GM12878 (cell line): ENCODE data around the gene MARVELD2. TPM values are rescaled to one million over a fixed set of nuclear protein-coding genes. Genes with fewer than 3 reads are reported as not detected.

Experiments used
- ATAC-seq: fragments of 200-7000 bp; cut with Tn5 transposase; 3 replicates; pipeline ENCODE4 v1.9.1; 2020; ENCODE audit warnings: mild to moderate bottlenecking, moderate library complexity
- BruUV-seq: library from RNA; stranded (reverse); fragments of 400-500 nt; replicated peaks from 2 replicates; lab custom pipeline; 2021; lab: Mats Ljungman, UMichigan
- CTCF ChIA-PET: fragments of 300-600 bp; sonication (Branson Sonifier 250); formaldehyde crosslinking; extraction: SDS; loops from one replicate; lab custom pipeline; 2021; ENCODE audit warnings: inconsistent platforms; lab: Yijun Ruan, JAX
- POLR2A ChIA-PET: fragments of 350-600 bp; formaldehyde crosslinking; extraction: SDS; loops from one replicate; lab custom pipeline; 2021; ENCODE audit warnings: inconsistent platforms; lab: Charles Lee
- RAD21 ChIA-PET: fragments of 300-600 bp; sonication (Branson Sonifier 250); formaldehyde crosslinking; loops from one replicate; lab custom pipeline; 2023; ENCODE audit warnings: antibody characterized with exemption; ENCODE audit not compliant: unreplicated experiment; lab: Charles Lee
- SMC1A ChIA-PET: fragments of 300-600 bp; sonication (Branson Sonifier 250); formaldehyde crosslinking; loops from one replicate; lab custom pipeline; 2023; ENCODE audit not compliant: unreplicated experiment, uncharacterized antibody; lab: Charles Lee
- DNase-seq: peaks from one replicate; pipeline ENCODE4 v3.0.0-alpha.2; 2011; ENCODE audit warnings: low read depth, low spot score
- FAIRE-seq: peaks from 3 replicates; lab custom pipeline; 2011; peaks lifted over from hg19 to GRCh38; lab: Jason Lieb, UNC
- H2AFZ ChIP-seq: 2 replicates; pipeline ENCODE4 v1.6.0; 2011; ENCODE audit warnings: low read depth, low read length, control low read depth; ENCODE audit not compliant: control insufficient read depth
- H3K27ac ChIP-seq: 2 replicates; pipeline ENCODE4 v1.5.1; 2011; ENCODE audit warnings: control low read depth; ENCODE audit not compliant: control insufficient read depth, insufficient read depth
- H3K27me3 ChIP-seq, 2 experiments: replicated peaks in 1 of 2; 2 replicates each; pipeline versions ENCODE4 v1.6.0 to v1.6.1; 2011; ENCODE audit warnings: low read length in 1 of 2; ENCODE audit not compliant: control insufficient read depth in 2 of 2, insufficient read depth in 2 of 2
- H3K36me3 ChIP-seq, 2 experiments: 2 replicates each; pipeline ENCODE4 v1.5.1; 2011; ENCODE audit warnings: low read length in 1 of 2; ENCODE audit not compliant: control insufficient read depth in 2 of 2, insufficient read depth in 2 of 2
- H3K4me1 ChIP-seq: 2 replicates; pipeline ENCODE4 v1.6.1; 2011; ENCODE audit warnings: mild to moderate bottlenecking, low read length, moderate library complexity, mixed read lengths; ENCODE audit not compliant: control insufficient read depth, insufficient read depth
- H3K4me2 ChIP-seq: 2 replicates; pipeline ENCODE4 v1.6.0; 2011; ENCODE audit warnings: control low read depth; ENCODE audit not compliant: control insufficient read depth, insufficient read depth
- H3K4me3 ChIP-seq: fragments of 200-600 bp; sonication (generic); 2 replicates; pipeline ENCODE4 v1.5.1; 2016
- H3K79me2 ChIP-seq: 2 replicates; pipeline ENCODE4 v1.6.0; 2011; ENCODE audit warnings: low read length; ENCODE audit not compliant: control insufficient read depth, insufficient read depth
- H3K9ac ChIP-seq: 2 replicates; pipeline ENCODE4 v1.8.0; 2011; ENCODE audit warnings: low read length, control low read depth, mixed read lengths; ENCODE audit not compliant: control insufficient read depth, insufficient read depth
- H3K9me3 ChIP-seq: replicated peaks from 3 replicates; pipeline ENCODE4 v1.5.1; 2011; ENCODE audit warnings: mild to moderate bottlenecking, low read length; ENCODE audit not compliant: control insufficient read depth, insufficient read depth
- H4K20me1 ChIP-seq: 2 replicates; pipeline ENCODE4 v1.6.0; 2011; ENCODE audit not compliant: control insufficient read depth, insufficient read depth
- ASH2L ChIP-seq: fragments of 300-600, 200-600 bp; sonication (generic); IDR thresholded peaks from 2 replicates; pipeline ENCODE4 v1.6.1; 2017; ENCODE audit warnings: low read depth, mild to moderate bottlenecking, borderline replicate concordance
- BHLHE40 ChIP-seq, 2 experiments: fragments of 450-650 bp in 1 of 2; IDR thresholded peaks; 2 replicates each; pipeline ENCODE4 v1.6.1; 2011 to 2017; ENCODE audit warnings: low read depth in 2 of 2, borderline replicate concordance in 1 of 2, improper control_type of control experiment in 1 of 2, low read length in 1 of 2, mild to moderate bottlenecking in 1 of 2
- CBX5 ChIP-seq: sonication (generic); IDR thresholded peaks from 2 replicates; pipeline ENCODE4 v1.6.1; 2016; ENCODE audit warnings: low read depth, moderate library complexity, mild to moderate bottlenecking, inconsistent platforms
- MEF2B ChIP-seq: fragments of 450-650 bp; IDR thresholded peaks from 2 replicates; pipeline ENCODE4 v1.6.1; 2018; ENCODE audit warnings: mild to moderate bottlenecking, moderate library complexity; ENCODE audit not compliant: partially characterized antibody, poor library complexity, severe bottlenecking
- MTA2 ChIP-seq: fragments of 450-650 bp; IDR thresholded peaks from 2 replicates; pipeline ENCODE4 v1.6.1; 2016; ENCODE audit warnings: low read depth, mild to moderate bottlenecking, moderate library complexity
- NR2C1 ChIP-seq: fragments of 450-650 bp; IDR thresholded peaks from 2 replicates; pipeline ENCODE4 v1.6.1; 2017; ENCODE audit warnings: antibody characterized with exemption, mild to moderate bottlenecking, moderate library complexity
- PML ChIP-seq: IDR thresholded peaks from 2 replicates; pipeline ENCODE4 v1.6.1; 2012; ENCODE audit warnings: low read length, inconsistent platforms
- RAD21 ChIP-seq: IDR thresholded peaks from 2 replicates; pipeline ENCODE4 v1.6.1; 2011; ENCODE audit warnings: mild to moderate bottlenecking, low read depth, low read length, moderate library complexity; ENCODE audit not compliant: insufficient read depth
- RB1 ChIP-seq: fragments of 450-650 bp; formaldehyde crosslinking; IDR thresholded peaks from 2 replicates; pipeline ENCODE4 v1.6.1; 2017; ENCODE audit warnings: mild to moderate bottlenecking, borderline replicate concordance
- SPI1 ChIP-seq: IDR thresholded peaks from 2 replicates; pipeline ENCODE4 v1.6.1; 2011; ENCODE audit warnings: low read depth, mild to moderate bottlenecking, low read length, moderate library complexity, borderline replicate concordance; ENCODE audit not compliant: insufficient read depth
- WRNIP1 ChIP-seq: IDR thresholded peaks from 2 replicates; pipeline ENCODE4 v1.6.1; 2011; ENCODE audit warnings: low read depth, low read length, improper control_type of control experiment, borderline replicate concordance
- YY1 ChIP-seq: IDR thresholded peaks from 2 replicates; pipeline ENCODE4 v1.6.1; 2011; ENCODE audit warnings: low read depth, mild to moderate bottlenecking, low read length
- ZBED1 ChIP-seq: IDR thresholded peaks from 2 replicates; pipeline ENCODE4 v1.6.1; 2016; ENCODE audit warnings: borderline replicate concordance
- ZBTB11 ChIP-seq: fragments of 450-650 bp; formaldehyde crosslinking; IDR thresholded peaks from 2 replicates; pipeline ENCODE4 v1.5.0; 2022; ENCODE audit warnings: mild to moderate bottlenecking, missing genetic modification characterization
- WGBS: methylation state at CpG from one replicate; pipeline ENCODE4 v1.1.6; 2016; ENCODE audit warnings: low lambda C conversion rate; ENCODE audit not compliant: insufficient replicate concordance, insufficient coverage; ENCODE audit errors: missing lambda C conversion rate; 5-methylcytosine and 5-hydroxymethylcytosine counted together
- in situ Hi-C: fragments of 300-500 bp; cut with MboI; formaldehyde crosslinking; loops from 9 replicates; pipeline ENCODE4 v1.14.3; 2018; ENCODE audit warnings: mixed read lengths
- intact Hi-C: fragments of 100-400 bp; cut with micrococcal nuclease; formaldehyde crosslinking; loops from one replicate; pipeline ENCODE4 v1.14.2; 2022; ENCODE audit not compliant: unreplicated experiment
- polyA plus RNA-seq, 11 experiments: library from polyadenylated mRNA; depleted of rRNA in 4 of 11; unstranded in 6 of 11; stranded (reverse) in 5 of 11; fragments of >200 nt; fragmentation: Nextera tagmentation in 4 of 11; fragmentation: Illumina TruSeq in 1 of 11; extraction: Ambion mirVana in 4 of 11; extraction: Trizol in 1 of 11; gene quantifications; 1 replicate in 1 of 11; 2 replicates in 10 of 11; pipeline versions ENCODE4 v1.2.1 to v1.2.3, GENCODE V29; 2011 to 2016; ENCODE audit warnings: inconsistent platforms in 2 of 11, missing spikeins in 2 of 11, low read depth in 1 of 11
- total RNA-seq, 4 experiments: library from RNA; depleted of rRNA in 3 of 4; stranded (reverse); fragments of >200 nt in 3 of 4; fragmentation: Illumina TruSeq in 1 of 4; extraction: Trizol in 1 of 4; gene quantifications; 2 replicates each; pipeline versions ENCODE4 v1.2.1 to v1.2.3, GENCODE V29; 2013 to 2021
- TF ChIP-seq, protein P1 (sequence below): fragments of 450-650 bp; IDR thresholded peaks from 2 replicates; pipeline ENCODE4 v1.6.1; 2014; ENCODE audit warnings: mild to moderate bottlenecking
- TF ChIP-seq, protein P2 (sequence below): fragments of 450-650 bp; IDR thresholded peaks from 2 replicates; pipeline ENCODE4 v1.6.1; 2017; ENCODE audit warnings: mild to moderate bottlenecking

The MARVELD2 gene
- total and polyA plus RNA-seq, 10 of the 15 experiments (the other 5 are each of a cell fraction or from before 2014, with no cell fraction given): 0.37 to 6.2 (median 3.8) TPM

- intact Hi-C loops: no loop called here
- Histone ChIP-seq H3K4me2 (no peak overlapping the region), H3K4me3 (no peak overlapping the region), H4K20me1 (no peaks in the 10 kb centered on the region), H3K9ac (no peak overlapping the region), H3K36me3 (no peaks in the 10 kb centered on the region), H3K79me2 (no peaks in the 10 kb centered on the region), H2AFZ (no peak overlapping the region), H3K4me1 (peaks cover 6% of the 10 kb centered on the region), H3K27ac (no peak overlapping the region), H3K27me3 (no peaks in the 10 kb centered on the region), H3K9me3 (peaks cover 3% of the 10 kb centered on the region; the same call in 2 of the 3 replicates)
- SMC1A ChIA-PET: no interaction called here
- CTCF ChIA-PET: no interaction called here
- RAD21 ChIA-PET: no interaction called here
- ATAC-seq (no peak), FAIRE-seq (no peak), DNase-seq (no peak)
- in situ Hi-C loops: no loop called here
- TF ChIP-seq NR2C1 (no peak), RB1 (no peak), RAD21 (no peak), SPI1 (no peak), ASH2L (no peak), PML (no peak), CBX5 (no peak), BHLHE40 (IDR thresholded peaks at IDR 0.05; ENCODE audit: borderline replicate concordance in 1 of 2, low read depth in 2 of 2, low read length in 1 of 2) (no peak), YY1 (no peak), ZBED1 (no peak), MEF2B (no peak), WRNIP1 (no peak), ZBTB11 (CRISPR knock-in tag) (no peak), MTA2 (no peak)
- TF ChIP-seq, protein P1, sequence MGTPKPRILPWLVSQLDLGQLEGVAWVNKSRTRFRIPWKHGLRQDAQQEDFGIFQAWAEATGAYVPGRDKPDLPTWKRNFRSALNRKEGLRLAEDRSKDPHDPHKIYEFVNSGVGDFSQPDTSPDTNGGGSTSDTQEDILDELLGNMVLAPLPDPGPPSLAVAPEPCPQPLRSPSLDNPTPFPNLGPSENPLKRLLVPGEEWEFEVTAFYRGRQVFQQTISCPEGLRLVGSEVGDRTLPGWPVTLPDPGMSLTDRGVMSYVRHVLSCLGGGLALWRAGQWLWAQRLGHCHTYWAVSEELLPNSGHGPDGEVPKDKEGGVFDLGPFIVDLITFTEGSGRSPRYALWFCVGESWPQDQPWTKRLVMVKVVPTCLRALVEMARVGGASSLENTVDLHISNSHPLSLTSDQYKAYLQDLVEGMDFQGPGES: no peak
- TF ChIP-seq, protein P2, sequence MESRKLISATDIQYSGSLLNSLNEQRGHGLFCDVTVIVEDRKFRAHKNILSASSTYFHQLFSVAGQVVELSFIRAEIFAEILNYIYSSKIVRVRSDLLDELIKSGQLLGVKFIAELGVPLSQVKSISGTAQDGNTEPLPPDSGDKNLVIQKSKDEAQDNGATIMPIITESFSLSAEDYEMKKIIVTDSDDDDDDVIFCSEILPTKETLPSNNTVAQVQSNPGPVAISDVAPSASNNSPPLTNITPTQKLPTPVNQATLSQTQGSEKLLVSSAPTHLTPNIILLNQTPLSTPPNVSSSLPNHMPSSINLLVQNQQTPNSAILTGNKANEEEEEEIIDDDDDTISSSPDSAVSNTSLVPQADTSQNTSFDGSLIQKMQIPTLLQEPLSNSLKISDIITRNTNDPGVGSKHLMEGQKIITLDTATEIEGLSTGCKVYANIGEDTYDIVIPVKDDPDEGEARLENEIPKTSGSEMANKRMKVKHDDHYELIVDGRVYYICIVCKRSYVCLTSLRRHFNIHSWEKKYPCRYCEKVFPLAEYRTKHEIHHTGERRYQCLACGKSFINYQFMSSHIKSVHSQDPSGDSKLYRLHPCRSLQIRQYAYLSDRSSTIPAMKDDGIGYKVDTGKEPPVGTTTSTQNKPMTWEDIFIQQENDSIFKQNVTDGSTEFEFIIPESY: no peak
- POLR2A ChIA-PET: no interaction called here
- WGBS: 85% methylated on average over 1 of the region's 1 CpG
- BruUV-seq: no TSS peak
Observed at GRCh38 chr5:69462170-69462569, 47.3 kb downstream of the MARVELD2 start.
